ENCODE data around the gene OR2C1. TPM values are rescaled to one million over a fixed set of nuclear protein-coding genes. Genes with fewer than 3 reads are reported as not detected.

OR2C1 gene
- polyA plus RNA-seq, 1 experiment: 0.07 TPM

GRCh38 chr16:3363793-3364192 lies 8.1 kb downstream of the OR2C1 start:
- no peaks in the 10 kb centered on the region for H3K27me3 ChIP-seq (ENCODE audit: control insufficient read depth, insufficient read depth, low read length)
- H3K27ac ChIP-seq (ENCODE audit: low read depth, low read length): no peak overlapping the region
- peaks cover 31% of the 10 kb centered on the region for H3K9me3 ChIP-seq (ENCODE audit: control insufficient read depth, insufficient read depth, low read length)
- no peak overlapping the region for H3K4me3 ChIP-seq (ENCODE audit: low read depth, low read length)
- CTCF ChIA-PET: no interaction called here
- no peak for TF ChIP-seq CTCF (IDR thresholded peaks at IDR 0.05; ENCODE audit: low read depth, low read length)
- DNase-seq (ENCODE audit: low read depth, low spot score): no peak
- POLR2A ChIA-PET: no interaction called here

- ChIA-PET POLR2A (interaction anchor here (0.6 to 2.1 kb wide), 7 partner anchors 9 to 175 kb away, joined by 3 to 9 read pairs (median 4); partner anchors contain the start of genes OR2C1, ZNF174, ZNF263 and ZSCAN32), CTCF (no interaction called here)
- H3K27me3 ChIP-seq (ENCODE audit: control insufficient read depth, insufficient read depth, low read length): no peaks in the 10 kb centered on the region
- DNase-seq (ENCODE audit: low read depth, low spot score): peak; percentile 83
- TF ChIP-seq CTCF (IDR thresholded peaks at IDR 0.05; ENCODE audit: low read depth, low read length): no peak
- H3K4me3 ChIP-seq (ENCODE audit: low read depth, low read length): peak overlapping the region; percentile 76
- H3K27ac ChIP-seq (ENCODE audit: low read depth, low read length): peak overlapping the region; percentile 98
- H3K9me3 ChIP-seq (ENCODE audit: control insufficient read depth, insufficient read depth, low read length): peaks cover 35% of the 10 kb centered on the region
Measured at GRCh38 chr16:3364774-3365427, 9.2 kb downstream of the OR2C1 start.

- Histone ChIP-seq H3K27me3 (ENCODE audit: control insufficient read depth, insufficient read depth, low read length) (no peaks in the 10 kb centered on the region), H3K27ac (ENCODE audit: low read depth, low read length) (no peak overlapping the region), H3K4me3 (ENCODE audit: low read depth, low read length) (no peak overlapping the region), H3K9me3 (ENCODE audit: control insufficient read depth, insufficient read depth, low read length) (peaks cover 40% of the 10 kb centered on the region)
- POLR2A ChIA-PET: no interaction called here
- no peak for DNase-seq (ENCODE audit: low read depth, low spot score)
- TF ChIP-seq CTCF (IDR thresholded peaks at IDR 0.05; ENCODE audit: low read depth, low read length): no peak
- CTCF ChIA-PET: no interaction called here
Measured at GRCh38 chr16:3369073-3369472, 13.4 kb downstream of the OR2C1 start.

- Histone ChIP-seq H3K4me3 (ENCODE audit: low read depth, low read length) (no peak overlapping the region), H3K27me3 (ENCODE audit: control insufficient read depth, insufficient read depth, low read length) (no peaks in the 10 kb centered on the region), H3K27ac (ENCODE audit: low read depth, low read length) (no peak overlapping the region), H3K9me3 (ENCODE audit: control insufficient read depth, insufficient read depth, low read length) (peaks cover 40% of the 10 kb centered on the region)
- no peak for TF ChIP-seq CTCF (IDR thresholded peaks at IDR 0.05; ENCODE audit: low read depth, low read length)
- no peak for DNase-seq (ENCODE audit: low read depth, low spot score)
- POLR2A ChIA-PET: no interaction called here
- CTCF ChIA-PET: no interaction called here
Measured at GRCh38 chr16:3375680-3376079, 20.0 kb downstream of the OR2C1 start.

- ChIA-PET POLR2A (no interaction called here), CTCF (no interaction called here)
Measured at GRCh38 chr16:3377917-3378316, 22.2 kb downstream of the OR2C1 start.

More at GRCh38 chr16:3377917-3378316, 22.2 kb downstream of the OR2C1 start:
- no peaks in the 10 kb centered on the region for H3K27me3 ChIP-seq (ENCODE audit: control insufficient read depth, insufficient read depth, low read length)
- no peak overlapping the region for H3K27ac ChIP-seq (ENCODE audit: low read depth, low read length)
- H3K9me3 ChIP-seq (ENCODE audit: control insufficient read depth, insufficient read depth, low read length): peaks cover 52% of the 10 kb centered on the region
- no peak overlapping the region for H3K4me3 ChIP-seq (ENCODE audit: low read depth, low read length)
- no peak for TF ChIP-seq CTCF (IDR thresholded peaks at IDR 0.05; ENCODE audit: low read depth, low read length)
- no peak for DNase-seq (ENCODE audit: low read depth, low spot score)

Data from AG04450 (cell line).